ENCODE data around the gene ABHD12.

Gene ABHD12

GRCh38 chr20:25360631-25361286, 29.9 kb downstream of the ABHD12 start:
- DNase-seq (ENCODE audit: low spot score) = no peak
- H2BK120ac ChIP-seq (ENCODE audit: low read depth, low read length) = no peak overlapping the region
- no peak overlapping the region for H3K4me2 ChIP-seq (ENCODE audit: insufficient read depth, low read length, poor library complexity, severe bottlenecking)
- no peak overlapping the region for H3K9ac ChIP-seq (ENCODE audit: low read depth, low read length, poor library complexity)
- H3K23ac ChIP-seq (ENCODE audit: low read depth, low read length, poor library complexity) = no peak overlapping the region
- no peak overlapping the region for H2AFZ ChIP-seq (ENCODE audit: low read length)
- H2BK5ac ChIP-seq (ENCODE audit: low read length) = no peak overlapping the region
- no CpG with 5 or more reads among the region's 10 CpGs for WGBS, 2 donors (ENCODE audit: extremely low coverage in 2 of 2, insufficient read length in 2 of 2, insufficient replicate concordance in 1 of 2)
- H3K36me3 ChIP-seq (replicated peaks in 1 of 2; ENCODE audit: control insufficient read depth in 2 of 2, insufficient read depth in 2 of 2, low read length in 2 of 2) = no peaks in the 10 kb centered on the region
- no peak overlapping the region for H3K4me3 ChIP-seq (ENCODE audit: low read length in 2 of 2)
- no peaks in the 10 kb centered on the region for H3K27me3 ChIP-seq (ENCODE audit: control insufficient read depth in 3 of 3, insufficient read depth in 3 of 3, low read depth in 1 of 3, low read length in 3 of 3)
- no peaks in the 10 kb centered on the region for H3K9me3 ChIP-seq (replicated peaks in 1 of 2; ENCODE audit: control insufficient read depth in 2 of 2, insufficient read depth in 1 of 2, low read depth in 1 of 2, low read length in 2 of 2)
- no peak overlapping the region for H3K4ac ChIP-seq (ENCODE audit: low read length)
- no peak overlapping the region for H4K8ac ChIP-seq (ENCODE audit: low read depth, low read length)
- no peak overlapping the region for H3K27ac ChIP-seq (replicated peaks; ENCODE audit: low read length)
- no peak overlapping the region for H2BK15ac ChIP-seq (ENCODE audit: low read length)
- H4K91ac ChIP-seq (ENCODE audit: low read depth, low read length, poor library complexity) = no peak overlapping the region
- H3K18ac ChIP-seq (ENCODE audit: low read length) = no peak overlapping the region
- no peak overlapping the region for H2BK12ac ChIP-seq (ENCODE audit: low read length)
- peaks cover 9% of the 10 kb centered on the region for H3K79me1 ChIP-seq (ENCODE audit: low read depth, low read length)
- no peak overlapping the region for H3K14ac ChIP-seq (ENCODE audit: low read length)
- no peak overlapping the region for H2AK5ac ChIP-seq (ENCODE audit: low read depth, low read length)
- H3K4me1 ChIP-seq (ENCODE audit: control insufficient read depth in 2 of 2, insufficient read depth in 1 of 2, low read depth in 1 of 2, low read length in 2 of 2) = peaks cover 3 to 11% of the 10 kb centered on the region in 2 donors

GRCh38 chr20:25356271-25356933, 34.2 kb downstream of the ABHD12 start:
- H2AK5ac ChIP-seq (ENCODE audit: low read depth, low read length) = no peak overlapping the region
- peak overlapping the region; percentile 2 for H3K18ac ChIP-seq (ENCODE audit: low read length)
- no peaks in the 10 kb centered on the region for H3K9me3 ChIP-seq (replicated peaks in 1 of 2; ENCODE audit: control insufficient read depth in 2 of 2, insufficient read depth in 1 of 2, low read depth in 1 of 2, low read length in 2 of 2)
- peaks cover 3 to 16% of the 10 kb centered on the region in 2 donors for H3K4me1 ChIP-seq (ENCODE audit: control insufficient read depth in 2 of 2, insufficient read depth in 1 of 2, low read depth in 1 of 2, low read length in 2 of 2)
- H2BK120ac ChIP-seq (ENCODE audit: low read depth, low read length) = no peak overlapping the region
- no peak overlapping the region for H3K14ac ChIP-seq (ENCODE audit: low read length)
- no peaks in the 10 kb centered on the region for H3K36me3 ChIP-seq (replicated peaks in 1 of 2; ENCODE audit: control insufficient read depth in 2 of 2, insufficient read depth in 2 of 2, low read length in 2 of 2)
- H2BK12ac ChIP-seq (ENCODE audit: low read length) = no peak overlapping the region
- H3K23ac ChIP-seq (ENCODE audit: low read depth, low read length, poor library complexity) = no peak overlapping the region
- DNase-seq (ENCODE audit: low spot score) = no peak
- no peak overlapping the region for H2BK15ac ChIP-seq (ENCODE audit: low read length)
- no peak overlapping the region for H3K4me2 ChIP-seq (ENCODE audit: insufficient read depth, low read length, poor library complexity, severe bottlenecking)
- H3K9ac ChIP-seq (ENCODE audit: low read depth, low read length, poor library complexity) = no peak overlapping the region
- no CpG with 5 or more reads among the region's 10 CpGs for WGBS, 2 donors (ENCODE audit: extremely low coverage in 2 of 2, insufficient read length in 2 of 2, insufficient replicate concordance in 1 of 2)
- no peak overlapping the region for H4K91ac ChIP-seq (ENCODE audit: low read depth, low read length, poor library complexity)
- peak overlapping the region; percentile 33 for H2BK5ac ChIP-seq (ENCODE audit: low read length)
- no peak overlapping the region for H4K8ac ChIP-seq (ENCODE audit: low read depth, low read length)
- H2AFZ ChIP-seq (ENCODE audit: low read length) = no peak overlapping the region
- no peak overlapping the region for H3K27ac ChIP-seq (replicated peaks; ENCODE audit: low read length)
- H3K4me3 ChIP-seq (ENCODE audit: low read length in 2 of 2) = no peak overlapping the region
- no peaks in the 10 kb centered on the region for H3K27me3 ChIP-seq (ENCODE audit: control insufficient read depth in 3 of 3, insufficient read depth in 3 of 3, low read depth in 1 of 3, low read length in 3 of 3)
- H3K4ac ChIP-seq (ENCODE audit: low read length) = no peak overlapping the region
- peaks cover 10% of the 10 kb centered on the region for H3K79me1 ChIP-seq (ENCODE audit: low read depth, low read length)

GRCh38 chr20:25355866-25356265, 34.8 kb downstream of the ABHD12 start:
- H3K4me3 ChIP-seq (ENCODE audit: low read length in 2 of 2) = no peak overlapping the region
- H3K18ac ChIP-seq (ENCODE audit: low read length) = no peak overlapping the region
- H3K27ac ChIP-seq (replicated peaks; ENCODE audit: low read length) = no peak overlapping the region
- peaks cover 10% of the 10 kb centered on the region for H3K79me1 ChIP-seq (ENCODE audit: low read depth, low read length)
- no peak overlapping the region for H2BK5ac ChIP-seq (ENCODE audit: low read length)
- H3K4me2 ChIP-seq (ENCODE audit: insufficient read depth, low read length, poor library complexity, severe bottlenecking) = no peak overlapping the region
- H3K23ac ChIP-seq (ENCODE audit: low read depth, low read length, poor library complexity) = no peak overlapping the region
- no peak overlapping the region for H4K8ac ChIP-seq (ENCODE audit: low read depth, low read length)
- no peak for DNase-seq (ENCODE audit: low spot score)
- H2AK5ac ChIP-seq (ENCODE audit: low read depth, low read length) = no peak overlapping the region
- no peak overlapping the region for H3K9ac ChIP-seq (ENCODE audit: low read depth, low read length, poor library complexity)
- H4K91ac ChIP-seq (ENCODE audit: low read depth, low read length, poor library complexity) = no peak overlapping the region
- H3K4me1 ChIP-seq (ENCODE audit: control insufficient read depth in 2 of 2, insufficient read depth in 1 of 2, low read depth in 1 of 2, low read length in 2 of 2) = peaks cover 3 to 16% of the 10 kb centered on the region in 2 donors
- no peak overlapping the region for H3K4ac ChIP-seq (ENCODE audit: low read length)
- no peak overlapping the region for H2AFZ ChIP-seq (ENCODE audit: low read length)
- WGBS, 2 donors (ENCODE audit: extremely low coverage in 2 of 2, insufficient read length in 2 of 2, insufficient replicate concordance in 1 of 2) = no CpG with 5 or more reads among the region's 2 CpGs
- H2BK12ac ChIP-seq (ENCODE audit: low read length) = no peak overlapping the region
- no peaks in the 10 kb centered on the region for H3K9me3 ChIP-seq (replicated peaks in 1 of 2; ENCODE audit: control insufficient read depth in 2 of 2, insufficient read depth in 1 of 2, low read depth in 1 of 2, low read length in 2 of 2)
- no peak overlapping the region for H2BK120ac ChIP-seq (ENCODE audit: low read depth, low read length)
- H3K36me3 ChIP-seq (replicated peaks in 1 of 2; ENCODE audit: control insufficient read depth in 2 of 2, insufficient read depth in 2 of 2, low read length in 2 of 2) = no peaks in the 10 kb centered on the region
- H3K27me3 ChIP-seq (ENCODE audit: control insufficient read depth in 3 of 3, insufficient read depth in 3 of 3, low read depth in 1 of 3, low read length in 3 of 3) = no peaks in the 10 kb centered on the region
- no peak overlapping the region for H3K14ac ChIP-seq (ENCODE audit: low read length)
- H2BK15ac ChIP-seq (ENCODE audit: low read length) = no peak overlapping the region

- no CpG with 5 or more reads among the region's 3 CpGs for WGBS, 2 donors (ENCODE audit: extremely low coverage in 2 of 2, insufficient read length in 2 of 2, insufficient replicate concordance in 1 of 2)
- peaks cover 3 to 16% of the 10 kb centered on the region in 2 donors for H3K4me1 ChIP-seq (ENCODE audit: control insufficient read depth in 2 of 2, insufficient read depth in 1 of 2, low read depth in 1 of 2, low read length in 2 of 2)
- no peak overlapping the region for H3K4me2 ChIP-seq (ENCODE audit: insufficient read depth, low read length, poor library complexity, severe bottlenecking)
- no peak for DNase-seq (ENCODE audit: low spot score)
- no peak overlapping the region for H3K9ac ChIP-seq (ENCODE audit: low read depth, low read length, poor library complexity)
- H3K4me3 ChIP-seq (ENCODE audit: low read length in 2 of 2) = no peak overlapping the region
- H2AFZ ChIP-seq (ENCODE audit: low read length) = no peak overlapping the region
- H3K18ac ChIP-seq (ENCODE audit: low read length) = no peak overlapping the region
- no peak overlapping the region for H3K27ac ChIP-seq (replicated peaks; ENCODE audit: low read length)
- no peaks in the 10 kb centered on the region for H3K27me3 ChIP-seq (ENCODE audit: control insufficient read depth in 3 of 3, insufficient read depth in 3 of 3, low read depth in 1 of 3, low read length in 3 of 3)
- no peak overlapping the region for H2AK5ac ChIP-seq (ENCODE audit: low read depth, low read length)
- H2BK120ac ChIP-seq (ENCODE audit: low read depth, low read length) = no peak overlapping the region
- H3K14ac ChIP-seq (ENCODE audit: low read length) = no peak overlapping the region
- no peaks in the 10 kb centered on the region for H3K36me3 ChIP-seq (replicated peaks in 1 of 2; ENCODE audit: control insufficient read depth in 2 of 2, insufficient read depth in 2 of 2, low read length in 2 of 2)
- no peak overlapping the region for H4K91ac ChIP-seq (ENCODE audit: low read depth, low read length, poor library complexity)
- no peak overlapping the region for H4K8ac ChIP-seq (ENCODE audit: low read depth, low read length)
- H3K4ac ChIP-seq (ENCODE audit: low read length) = no peak overlapping the region
- H3K23ac ChIP-seq (ENCODE audit: low read depth, low read length, poor library complexity) = no peak overlapping the region
- peaks cover 10% of the 10 kb centered on the region for H3K79me1 ChIP-seq (ENCODE audit: low read depth, low read length)
- H2BK15ac ChIP-seq (ENCODE audit: low read length) = no peak overlapping the region
- no peak overlapping the region for H2BK12ac ChIP-seq (ENCODE audit: low read length)
- no peak overlapping the region for H2BK5ac ChIP-seq (ENCODE audit: low read length)
- H3K9me3 ChIP-seq (replicated peaks in 1 of 2; ENCODE audit: control insufficient read depth in 2 of 2, insufficient read depth in 1 of 2, low read depth in 1 of 2, low read length in 2 of 2) = no peaks in the 10 kb centered on the region
Observed at GRCh38 chr20:25355011-25355595, 35.5 kb downstream of the ABHD12 start.
